GM10266 (cell line): ENCODE measurements around the gene TTC27.
"Not testable (repeated sequence)": the region's sequence is repeated elsewhere in the genome, so short reads cannot be mapped to it uniquely, and the experiment has no call there.

Source experiments
- DNase-seq: peaks from one replicate; pipeline ENCODE4 v3.0.0; 2012; ENCODE audit errors: extremely low spot score
- CTCF ChIP-seq: IDR thresholded peaks from 2 replicates; pipeline ENCODE4 v1.5.1; 2012; ENCODE audit warnings: mild to moderate bottlenecking, low read depth; ENCODE audit not compliant: control insufficient read depth, insufficient read depth; ENCODE audit errors: missing control alignments

Gene TTC27

DNA sequence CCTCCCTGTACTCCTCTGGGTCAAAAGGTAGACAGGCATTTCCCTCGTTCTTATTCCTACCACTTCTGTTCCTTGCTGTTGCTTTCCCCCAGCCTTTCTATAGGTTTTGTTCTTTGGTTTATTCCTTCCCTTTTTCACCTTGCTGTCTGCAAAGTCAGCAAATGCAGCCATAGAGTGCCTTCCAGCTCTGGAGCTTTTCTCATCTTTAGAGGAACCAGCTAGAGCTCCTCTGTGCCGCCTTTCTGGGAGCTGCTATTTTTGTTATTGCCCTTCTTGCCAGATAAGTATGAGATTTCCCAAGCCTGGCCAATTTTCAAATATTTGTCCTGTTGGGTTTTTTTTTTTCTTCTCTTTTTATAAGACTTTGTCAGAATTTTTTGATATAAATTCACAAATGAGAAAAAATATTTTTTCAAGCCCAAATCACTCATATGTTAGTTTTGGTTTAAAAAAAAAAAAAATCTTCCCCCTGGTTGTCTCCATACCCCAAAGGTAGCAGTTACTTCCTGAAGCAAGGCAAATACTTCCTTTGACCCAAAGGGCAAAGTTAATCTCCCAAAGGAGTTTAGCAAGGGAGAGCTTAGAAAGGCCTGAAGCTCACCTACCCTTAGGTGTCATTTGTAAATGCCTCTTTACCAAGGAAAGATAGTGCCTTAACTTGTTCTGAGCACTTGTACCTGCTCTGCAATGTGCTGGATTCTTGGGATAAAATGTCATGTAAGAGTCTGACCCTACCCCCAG is 5.1 kb upstream of the TTC27 start:
- TF ChIP-seq CTCF: no peak
- DNase-seq: no peak

GRCh38 chr2:32623311-32623706 is 4.5 kb upstream of the TTC27 start:
- TF ChIP-seq CTCF: no peak
- DNase-seq: no peak

GRCh38 chr2:32624812-32625211 is 3.0 kb upstream of the TTC27 start:
- TF ChIP-seq CTCF: no peak
- no peak for DNase-seq

- no peak for TF ChIP-seq CTCF
- no peak for DNase-seq
These were observed 1.1 kb upstream of the TTC27 start for GRCh38 chr2:32626639-32627221.

GRCh38 chr2:32627441-32627813 is 423 bp upstream of the TTC27 start:
- DNase-seq: no peak
- TF ChIP-seq CTCF: no peak

GRCh38 chr2:32632089-32632488 is 4.2 kb downstream of the TTC27 start:
- DNase-seq: no peak
- TF ChIP-seq CTCF: no peak

GRCh38 chr2:32633040-32633439 is 5.2 kb downstream of the TTC27 start:
- no peak for DNase-seq
- no peak for TF ChIP-seq CTCF

DNA sequence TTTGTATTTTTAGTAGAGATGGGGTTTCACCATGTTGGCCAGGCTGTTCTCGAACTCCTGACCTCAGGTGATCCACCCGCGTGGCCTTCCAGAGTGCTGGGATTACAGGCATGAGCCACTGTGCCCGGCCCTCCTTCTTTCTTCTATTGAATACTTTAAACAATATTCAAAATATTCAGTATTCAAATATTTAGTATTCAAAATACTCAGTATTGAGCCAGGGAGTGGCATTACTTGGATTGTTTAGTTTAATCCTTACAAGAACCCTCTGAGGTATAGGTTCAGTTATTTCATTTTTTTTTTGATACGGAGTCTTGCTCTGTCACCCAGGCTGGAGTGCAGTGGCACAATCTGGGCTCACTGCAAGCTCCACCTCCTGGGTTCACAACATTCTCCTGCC is 10.7 kb downstream of the TTC27 start:
- DNase-seq: not testable (repeated sequence)
